ENCODE measurements around the gene ST3GAL3.

GRCh38 chr1:43913666-43914360 lies 206.5 kb downstream of the ST3GAL3 start:
- TF ChIP-seq POLR2AphosphoS5 (IDR thresholded peaks at IDR 0.05; ENCODE audit: low read depth, low read length) = no peak
- no peak for TF ChIP-seq TAF1 (IDR thresholded peaks at IDR 0.05; ENCODE audit: borderline replicate concordance, insufficient read depth, low read length)
- no peak for TF ChIP-seq SIN3A (IDR thresholded peaks at IDR 0.05; ENCODE audit: borderline replicate concordance, insufficient read depth, low read length)
- TF ChIP-seq REST (IDR thresholded peaks at IDR 0.05; ENCODE audit: insufficient read depth in 1 of 2, low read depth in 2 of 2, low read length in 2 of 2) = no peak
- no peak for TF ChIP-seq FOXP2 (optimal IDR thresholded peaks at IDR 0.05; ENCODE audit: borderline replicate concordance, extremely low read depth, extremely low read length, insufficient read depth)

All from PFSK-1 (cell line).